ENCODE measurements around the gene MCM6.

MCM6 gene

GRCh38 chr2:135862718-135863117 is 13.5 kb downstream of the MCM6 start (continued):
- TF ChIP-seq, protein P1, sequence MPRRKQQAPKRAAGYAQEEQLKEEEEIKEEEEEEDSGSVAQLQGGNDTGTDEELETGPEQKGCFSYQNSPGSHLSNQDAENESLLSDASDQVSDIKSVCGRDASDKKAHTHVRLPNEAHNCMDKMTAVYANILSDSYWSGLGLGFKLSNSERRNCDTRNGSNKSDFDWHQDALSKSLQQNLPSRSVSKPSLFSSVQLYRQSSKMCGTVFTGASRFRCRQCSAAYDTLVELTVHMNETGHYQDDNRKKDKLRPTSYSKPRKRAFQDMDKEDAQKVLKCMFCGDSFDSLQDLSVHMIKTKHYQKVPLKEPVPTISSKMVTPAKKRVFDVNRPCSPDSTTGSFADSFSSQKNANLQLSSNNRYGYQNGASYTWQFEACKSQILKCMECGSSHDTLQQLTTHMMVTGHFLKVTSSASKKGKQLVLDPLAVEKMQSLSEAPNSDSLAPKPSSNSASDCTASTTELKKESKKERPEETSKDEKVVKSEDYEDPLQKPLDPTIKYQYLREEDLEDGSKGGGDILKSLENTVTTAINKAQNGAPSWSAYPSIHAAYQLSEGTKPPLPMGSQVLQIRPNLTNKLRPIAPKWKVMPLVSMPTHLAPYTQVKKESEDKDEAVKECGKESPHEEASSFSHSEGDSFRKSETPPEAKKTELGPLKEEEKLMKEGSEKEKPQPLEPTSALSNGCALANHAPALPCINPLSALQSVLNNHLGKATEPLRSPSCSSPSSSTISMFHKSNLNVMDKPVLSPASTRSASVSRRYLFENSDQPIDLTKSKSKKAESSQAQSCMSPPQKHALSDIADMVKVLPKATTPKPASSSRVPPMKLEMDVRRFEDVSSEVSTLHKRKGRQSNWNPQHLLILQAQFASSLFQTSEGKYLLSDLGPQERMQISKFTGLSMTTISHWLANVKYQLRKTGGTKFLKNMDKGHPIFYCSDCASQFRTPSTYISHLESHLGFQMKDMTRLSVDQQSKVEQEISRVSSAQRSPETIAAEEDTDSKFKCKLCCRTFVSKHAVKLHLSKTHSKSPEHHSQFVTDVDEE (CRISPR knock-in tag; IDR thresholded peaks at IDR 0.05) = no peak
- no peak for TF ChIP-seq TCF4 (CRISPR knock-in tag; IDR thresholded peaks at IDR 0.05; ENCODE audit: borderline replicate concordance)
- TF ChIP-seq ESRRG (CRISPR knock-in tag; IDR thresholded peaks at IDR 0.05) = no peak
- TF ChIP-seq TOX (CRISPR knock-in tag; IDR thresholded peaks at IDR 0.05; ENCODE audit: borderline replicate concordance) = no peak
- TF ChIP-seq, protein P2, sequence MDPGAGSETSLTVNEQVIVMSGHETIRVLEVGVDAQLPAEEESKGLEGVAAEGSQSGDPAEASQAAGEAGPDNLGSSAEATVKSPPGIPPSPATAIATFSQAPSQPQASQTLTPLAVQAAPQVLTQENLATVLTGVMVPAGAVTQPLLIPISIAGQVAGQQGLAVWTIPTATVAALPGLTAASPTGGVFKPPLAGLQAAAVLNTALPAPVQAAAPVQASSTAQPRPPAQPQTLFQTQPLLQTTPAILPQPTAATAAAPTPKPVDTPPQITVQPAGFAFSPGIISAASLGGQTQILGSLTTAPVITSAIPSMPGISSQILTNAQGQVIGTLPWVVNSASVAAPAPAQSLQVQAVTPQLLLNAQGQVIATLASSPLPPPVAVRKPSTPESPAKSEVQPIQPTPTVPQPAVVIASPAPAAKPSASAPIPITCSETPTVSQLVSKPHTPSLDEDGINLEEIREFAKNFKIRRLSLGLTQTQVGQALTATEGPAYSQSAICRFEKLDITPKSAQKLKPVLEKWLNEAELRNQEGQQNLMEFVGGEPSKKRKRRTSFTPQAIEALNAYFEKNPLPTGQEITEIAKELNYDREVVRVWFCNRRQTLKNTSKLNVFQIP (CRISPR knock-in tag; IDR thresholded peaks at IDR 0.05; ENCODE audit: borderline replicate concordance, low read depth) = no peak

GRCh38 chr2:135853401-135853800 is 22.8 kb downstream of the MCM6 start:
- no peak for ATAC-seq
- TF ChIP-seq ZC3H10 (CRISPR knock-in tag; IDR thresholded peaks at IDR 0.05) (no peak), RARB (CRISPR knock-in tag; IDR thresholded peaks at IDR 0.05) (no peak), GLIS3 (CRISPR knock-in tag; IDR thresholded peaks at IDR 0.05) (no peak), ZFP3 (CRISPR knock-in tag; IDR thresholded peaks at IDR 0.05) (no peak), ARNTL (CRISPR knock-in tag; IDR thresholded peaks at IDR 0.05; ENCODE audit: borderline replicate concordance, low read depth) (no peak), ZNF8 (CRISPR knock-in tag; IDR thresholded peaks at IDR 0.05) (no peak), TOX (CRISPR knock-in tag; IDR thresholded peaks at IDR 0.05; ENCODE audit: borderline replicate concordance) (no peak), ZFP30 (CRISPR knock-in tag; IDR thresholded peaks at IDR 0.05) (no peak), ISL1 (CRISPR knock-in tag; IDR thresholded peaks at IDR 0.05) (no peak), ZNF70 (CRISPR knock-in tag; IDR thresholded peaks at IDR 0.05) (no peak), ESRRG (CRISPR knock-in tag; IDR thresholded peaks at IDR 0.05) (no peak), ZNF565 (CRISPR knock-in tag; conservative IDR thresholded peaks at IDR 0.05; ENCODE audit: low read depth) (no peak), CREB5 (CRISPR knock-in tag; IDR thresholded peaks at IDR 0.05; ENCODE audit: low read depth) (no peak)
- TF ChIP-seq, protein P3, sequence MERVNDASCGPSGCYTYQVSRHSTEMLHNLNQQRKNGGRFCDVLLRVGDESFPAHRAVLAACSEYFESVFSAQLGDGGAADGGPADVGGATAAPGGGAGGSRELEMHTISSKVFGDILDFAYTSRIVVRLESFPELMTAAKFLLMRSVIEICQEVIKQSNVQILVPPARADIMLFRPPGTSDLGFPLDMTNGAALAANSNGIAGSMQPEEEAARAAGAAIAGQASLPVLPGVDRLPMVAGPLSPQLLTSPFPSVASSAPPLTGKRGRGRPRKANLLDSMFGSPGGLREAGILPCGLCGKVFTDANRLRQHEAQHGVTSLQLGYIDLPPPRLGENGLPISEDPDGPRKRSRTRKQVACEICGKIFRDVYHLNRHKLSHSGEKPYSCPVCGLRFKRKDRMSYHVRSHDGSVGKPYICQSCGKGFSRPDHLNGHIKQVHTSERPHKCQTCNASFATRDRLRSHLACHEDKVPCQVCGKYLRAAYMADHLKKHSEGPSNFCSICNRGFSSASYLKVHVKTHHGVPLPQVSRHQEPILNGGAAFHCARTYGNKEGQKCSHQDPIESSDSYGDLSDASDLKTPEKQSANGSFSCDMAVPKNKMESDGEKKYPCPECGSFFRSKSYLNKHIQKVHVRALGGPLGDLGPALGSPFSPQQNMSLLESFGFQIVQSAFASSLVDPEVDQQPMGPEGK (CRISPR knock-in tag; IDR thresholded peaks at IDR 0.05; ENCODE audit: borderline replicate concordance) = no peak
- TF ChIP-seq, protein P1 (CRISPR knock-in tag; IDR thresholded peaks at IDR 0.05) = no peak
- TF ChIP-seq, protein P4, sequence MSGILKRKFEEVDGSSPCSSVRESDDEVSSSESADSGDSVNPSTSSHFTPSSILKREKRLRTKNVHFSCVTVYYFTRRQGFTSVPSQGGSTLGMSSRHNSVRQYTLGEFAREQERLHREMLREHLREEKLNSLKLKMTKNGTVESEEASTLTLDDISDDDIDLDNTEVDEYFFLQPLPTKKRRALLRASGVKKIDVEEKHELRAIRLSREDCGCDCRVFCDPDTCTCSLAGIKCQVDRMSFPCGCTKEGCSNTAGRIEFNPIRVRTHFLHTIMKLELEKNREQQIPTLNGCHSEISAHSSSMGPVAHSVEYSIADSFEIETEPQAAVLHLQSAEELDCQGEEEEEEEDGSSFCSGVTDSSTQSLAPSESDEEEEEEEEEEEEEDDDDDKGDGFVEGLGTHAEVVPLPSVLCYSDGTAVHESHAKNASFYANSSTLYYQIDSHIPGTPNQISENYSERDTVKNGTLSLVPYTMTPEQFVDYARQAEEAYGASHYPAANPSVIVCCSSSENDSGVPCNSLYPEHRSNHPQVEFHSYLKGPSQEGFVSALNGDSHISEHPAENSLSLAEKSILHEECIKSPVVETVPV (CRISPR knock-in tag; IDR thresholded peaks at IDR 0.05) = no peak
